ENCODE results near the gene HRH3.
A peak's percentile ranks its signal among the peaks of the same experiment; 100 is the strongest.

The HRH3 gene

DNA sequence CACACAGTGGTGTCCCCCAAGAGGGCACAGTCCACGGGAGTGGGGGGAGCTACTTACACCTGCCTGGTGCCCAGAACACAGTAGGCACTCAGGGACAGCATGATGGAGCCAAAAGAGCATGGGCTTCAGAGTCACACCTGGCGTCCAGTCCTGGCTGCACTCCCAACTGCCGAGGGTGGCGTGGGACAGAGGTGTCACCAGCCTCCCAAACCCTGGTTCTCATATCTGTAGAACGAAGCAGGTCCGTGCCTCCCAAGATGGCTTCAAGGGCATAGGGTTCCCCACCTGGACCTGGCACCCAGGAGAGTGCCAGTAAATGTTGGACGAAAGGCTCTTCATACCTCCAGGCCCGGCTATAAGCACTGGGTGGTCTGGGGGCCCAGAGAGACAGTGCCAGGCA, 8.9 kb downstream of the HRH3 start:
- Mint-ChIP-seq H3K27ac (no peak overlapping the region), H3K9me3 (no peaks in the 10 kb centered on the region), H3K4me3 (no peak overlapping the region), H3K27me3 (ENCODE audit: low read depth, poor library complexity) (peaks cover 48% of the 10 kb centered on the region), H3K36me3 (ENCODE audit: low read depth) (no peaks in the 10 kb centered on the region), H3K4me1 (peaks cover 14% of the 10 kb centered on the region)
- TF ChIP-seq, protein P1, sequence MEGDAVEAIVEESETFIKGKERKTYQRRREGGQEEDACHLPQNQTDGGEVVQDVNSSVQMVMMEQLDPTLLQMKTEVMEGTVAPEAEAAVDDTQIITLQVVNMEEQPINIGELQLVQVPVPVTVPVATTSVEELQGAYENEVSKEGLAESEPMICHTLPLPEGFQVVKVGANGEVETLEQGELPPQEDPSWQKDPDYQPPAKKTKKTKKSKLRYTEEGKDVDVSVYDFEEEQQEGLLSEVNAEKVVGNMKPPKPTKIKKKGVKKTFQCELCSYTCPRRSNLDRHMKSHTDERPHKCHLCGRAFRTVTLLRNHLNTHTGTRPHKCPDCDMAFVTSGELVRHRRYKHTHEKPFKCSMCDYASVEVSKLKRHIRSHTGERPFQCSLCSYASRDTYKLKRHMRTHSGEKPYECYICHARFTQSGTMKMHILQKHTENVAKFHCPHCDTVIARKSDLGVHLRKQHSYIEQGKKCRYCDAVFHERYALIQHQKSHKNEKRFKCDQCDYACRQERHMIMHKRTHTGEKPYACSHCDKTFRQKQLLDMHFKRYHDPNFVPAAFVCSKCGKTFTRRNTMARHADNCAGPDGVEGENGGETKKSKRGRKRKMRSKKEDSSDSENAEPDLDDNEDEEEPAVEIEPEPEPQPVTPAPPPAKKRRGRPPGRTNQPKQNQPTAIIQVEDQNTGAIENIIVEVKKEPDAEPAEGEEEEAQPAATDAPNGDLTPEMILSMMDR (IDR thresholded peaks at IDR 0.05), result no peak
- no peak for DNase-seq

DNA sequence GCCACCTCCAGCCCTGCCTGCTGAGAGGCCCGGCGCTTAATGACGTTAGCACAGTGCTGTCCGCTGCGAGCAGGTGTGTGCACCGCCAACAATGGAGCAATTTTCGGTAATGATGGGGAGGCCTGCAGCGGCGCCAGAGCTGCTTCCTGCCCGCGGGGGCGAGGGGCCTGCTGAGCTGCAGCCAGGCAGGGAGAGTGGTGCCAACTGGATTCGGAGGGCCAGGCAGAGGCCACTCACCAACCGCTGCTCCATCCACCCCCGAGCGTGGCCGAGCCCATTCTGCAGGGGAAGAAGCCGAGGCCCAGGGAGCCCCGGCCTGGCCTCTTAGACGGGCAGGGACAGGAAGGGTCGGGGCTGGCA, 9.6 kb downstream of the HRH3 start:
- Mint-ChIP-seq H3K4me1 (peaks cover 14% of the 10 kb centered on the region), H3K9me3 (no peaks in the 10 kb centered on the region), H3K36me3 (ENCODE audit: low read depth) (no peaks in the 10 kb centered on the region), H3K27me3 (ENCODE audit: low read depth, poor library complexity) (peaks cover 44% of the 10 kb centered on the region), H3K4me3 (no peak overlapping the region), H3K27ac (no peak overlapping the region)
- no peak for DNase-seq
- TF ChIP-seq, protein P1 (IDR thresholded peaks at IDR 0.05), result no peak

DNA sequence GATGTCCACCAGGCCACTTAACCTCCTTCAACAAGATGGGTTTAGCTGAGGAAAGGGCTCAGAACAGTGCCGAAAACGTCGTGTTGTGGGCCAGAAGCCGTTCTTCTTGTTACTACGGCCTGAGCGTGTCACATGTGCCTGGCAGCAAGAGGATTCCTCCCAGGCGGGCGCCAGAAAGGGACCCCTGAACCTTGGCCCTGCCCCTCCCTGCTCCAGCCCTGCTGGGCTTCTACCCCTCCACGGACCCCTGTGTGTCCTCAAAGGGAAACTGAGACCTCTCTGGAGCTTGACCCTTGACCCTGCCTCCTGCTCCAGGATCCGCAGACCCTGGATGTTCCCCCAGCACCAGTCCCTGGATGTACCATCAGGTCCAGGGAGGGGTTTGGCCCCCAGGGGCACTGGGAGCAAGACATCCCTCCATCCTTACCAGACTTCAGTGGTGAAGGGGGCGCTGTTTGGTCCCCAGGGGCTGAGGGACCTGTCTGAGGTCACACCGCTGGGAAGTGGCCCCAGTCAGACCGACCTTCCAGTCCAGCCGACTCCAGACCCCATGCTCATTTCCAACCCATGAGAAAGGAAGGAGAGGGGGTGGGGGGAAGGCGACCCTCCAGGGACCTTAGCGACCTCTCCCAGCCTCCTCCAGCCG, 10.1 kb downstream of the HRH3 start:
- H3K36me3 Mint-ChIP-seq (ENCODE audit: low read depth), result no peaks in the 10 kb centered on the region
- peaks cover 42% of the 10 kb centered on the region for H3K27me3 Mint-ChIP-seq (ENCODE audit: low read depth, poor library complexity)
- TF ChIP-seq, protein P1 (IDR thresholded peaks at IDR 0.05), result no peak
- H3K4me1 Mint-ChIP-seq, result peaks cover 14% of the 10 kb centered on the region
- no peak overlapping the region for H3K4me3 Mint-ChIP-seq
- H3K27ac Mint-ChIP-seq, result no peak overlapping the region
- H3K9me3 Mint-ChIP-seq, result no peaks in the 10 kb centered on the region
- no peak for DNase-seq

DNA sequence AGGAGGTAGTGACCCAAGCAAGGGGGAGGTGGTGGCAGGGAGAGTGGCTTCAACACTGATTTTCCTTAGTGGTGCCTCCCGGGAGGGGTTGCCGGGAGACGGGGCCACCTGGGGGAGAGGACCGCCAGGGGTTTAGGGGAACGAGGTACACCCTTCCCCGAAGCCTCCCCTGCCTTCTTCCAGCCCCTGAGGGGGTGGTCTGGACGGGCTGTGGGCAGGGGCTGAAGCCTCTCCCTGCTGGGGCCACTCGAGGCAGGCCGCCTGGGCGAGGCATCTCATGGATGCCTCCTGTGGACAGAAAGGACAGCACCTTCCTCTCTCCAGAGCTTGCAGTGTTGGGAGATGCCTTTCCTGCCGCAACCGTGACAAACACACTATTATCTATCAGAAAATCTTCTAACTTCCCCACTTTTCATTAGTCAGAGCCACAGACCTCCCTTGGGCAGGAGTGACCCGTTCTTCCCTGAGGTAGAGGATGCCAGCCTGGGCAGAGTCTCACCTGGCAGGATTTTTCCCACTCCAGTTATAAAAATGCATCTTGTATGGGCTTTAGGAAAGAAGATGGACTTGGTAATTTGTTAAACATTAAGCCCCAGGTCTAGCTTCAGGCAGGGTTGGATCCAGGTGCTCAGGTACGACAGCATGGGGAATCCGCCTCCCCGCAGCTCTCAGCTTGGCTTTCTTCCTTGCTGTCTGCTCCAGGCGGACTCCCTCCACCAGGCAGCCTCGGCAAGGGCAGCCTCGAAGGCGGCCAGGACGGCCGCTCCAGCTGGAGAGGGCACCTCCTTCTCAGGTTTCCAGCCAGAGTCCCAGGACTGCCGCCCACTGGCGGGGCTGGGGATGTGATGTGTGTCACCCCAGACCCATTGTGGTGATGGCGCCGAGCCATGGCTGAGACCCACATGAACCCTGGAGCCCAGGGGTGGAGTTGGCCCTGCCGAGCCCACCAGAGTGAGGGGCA, 11.0 kb downstream of the HRH3 start:
- peak; percentile 44 for DNase-seq
- Mint-ChIP-seq H3K36me3 (ENCODE audit: low read depth) (no peaks in the 10 kb centered on the region), H3K4me3 (no peak overlapping the region), H3K4me1 (peaks cover 14% of the 10 kb centered on the region), H3K27me3 (ENCODE audit: low read depth, poor library complexity) (peaks cover 33% of the 10 kb centered on the region), H3K27ac (no peak overlapping the region), H3K9me3 (no peaks in the 10 kb centered on the region)
- TF ChIP-seq, protein P1 (IDR thresholded peaks at IDR 0.05), result no peak

DNA sequence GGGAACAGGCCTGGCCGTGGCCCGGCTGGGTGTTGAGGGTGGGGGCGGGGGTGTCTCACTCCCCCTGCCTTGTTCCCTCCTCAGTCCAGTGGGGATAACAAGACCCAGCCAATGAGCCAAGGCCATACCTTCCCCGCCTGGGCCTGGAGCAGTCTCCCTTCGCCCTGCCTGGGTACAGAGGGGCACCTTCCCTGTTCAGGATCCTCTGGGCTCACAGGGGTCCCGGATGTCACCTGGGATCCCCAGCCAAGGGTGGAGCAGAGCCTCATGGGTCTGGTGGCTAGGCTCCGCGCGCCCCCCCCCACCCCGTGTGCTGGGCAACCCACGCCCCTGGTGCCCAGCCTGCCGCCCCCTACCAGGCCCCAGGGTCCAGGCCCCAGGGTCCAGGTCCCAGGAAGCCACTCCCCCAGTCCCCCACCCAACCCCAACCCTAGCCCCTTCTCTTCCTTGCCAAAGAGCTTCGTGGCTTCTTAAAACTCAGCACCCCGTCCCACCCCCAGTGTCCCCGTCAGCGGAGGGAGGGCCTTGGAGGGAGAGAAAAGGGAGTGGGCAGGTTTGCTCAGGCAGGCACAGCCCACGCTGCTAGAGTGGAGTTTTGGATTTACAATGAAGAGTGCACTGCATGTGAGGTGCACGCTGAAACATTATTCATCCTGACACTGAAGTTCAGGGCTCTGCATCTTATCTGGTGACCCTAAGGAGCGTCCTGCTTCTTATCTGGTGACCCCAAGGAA, 11.8 kb downstream of the HRH3 start:
- TF ChIP-seq, protein P1 (IDR thresholded peaks at IDR 0.05), result no peak
- Mint-ChIP-seq H3K27me3 (ENCODE audit: low read depth, poor library complexity) (peaks cover 28% of the 10 kb centered on the region), H3K9me3 (no peaks in the 10 kb centered on the region), H3K4me3 (no peak overlapping the region), H3K36me3 (ENCODE audit: low read depth) (peaks cover 4% of the 10 kb centered on the region), H3K4me1 (peaks cover 20% of the 10 kb centered on the region), H3K27ac (no peak overlapping the region)
- no peak for DNase-seq
